ENCODE measurements around the gene EP400. TPM values are rescaled to one million over a fixed set of nuclear protein-coding genes. Genes with fewer than 3 reads are reported as not detected.

EP400 gene
- total RNA-seq, 2 experiments from 2014 or later = 45.6 to 46.1 TPM

DNA sequence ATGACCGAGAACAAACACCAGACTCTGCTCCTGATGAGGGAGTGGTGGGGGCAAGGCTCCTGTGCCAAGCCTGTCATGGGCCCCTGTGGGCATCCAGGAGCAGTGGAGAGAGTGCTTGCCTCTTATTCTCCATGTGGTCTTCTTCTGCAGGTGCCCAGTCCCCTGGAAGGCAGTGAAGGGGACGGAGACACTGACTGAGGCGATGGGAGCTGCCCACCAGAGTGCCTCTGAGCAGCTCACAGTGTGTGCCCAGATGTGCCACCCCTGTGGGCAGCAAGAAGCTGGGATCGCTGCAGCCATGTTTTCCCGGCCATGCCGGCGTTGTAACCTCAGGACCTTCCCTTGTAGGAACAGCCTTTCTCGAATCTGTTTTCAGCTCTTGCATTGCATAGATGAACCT is 6.4 kb upstream of the EP400 start:
- Mint-ChIP-seq H3K4me1 (ENCODE audit: low read depth) (peaks cover 11% of the 10 kb centered on the region), H3K27me3 (no peaks in the 10 kb centered on the region), H3K27ac (no peak overlapping the region), H3K36me3 (ENCODE audit: low read depth) (peaks cover 40% of the 10 kb centered on the region), H3K4me3 (no peak overlapping the region), H3K9me3 (no peaks in the 10 kb centered on the region)
- intact Hi-C loops (cut with micrococcal nuclease) = no loop called here
- TF ChIP-seq, protein P1, sequence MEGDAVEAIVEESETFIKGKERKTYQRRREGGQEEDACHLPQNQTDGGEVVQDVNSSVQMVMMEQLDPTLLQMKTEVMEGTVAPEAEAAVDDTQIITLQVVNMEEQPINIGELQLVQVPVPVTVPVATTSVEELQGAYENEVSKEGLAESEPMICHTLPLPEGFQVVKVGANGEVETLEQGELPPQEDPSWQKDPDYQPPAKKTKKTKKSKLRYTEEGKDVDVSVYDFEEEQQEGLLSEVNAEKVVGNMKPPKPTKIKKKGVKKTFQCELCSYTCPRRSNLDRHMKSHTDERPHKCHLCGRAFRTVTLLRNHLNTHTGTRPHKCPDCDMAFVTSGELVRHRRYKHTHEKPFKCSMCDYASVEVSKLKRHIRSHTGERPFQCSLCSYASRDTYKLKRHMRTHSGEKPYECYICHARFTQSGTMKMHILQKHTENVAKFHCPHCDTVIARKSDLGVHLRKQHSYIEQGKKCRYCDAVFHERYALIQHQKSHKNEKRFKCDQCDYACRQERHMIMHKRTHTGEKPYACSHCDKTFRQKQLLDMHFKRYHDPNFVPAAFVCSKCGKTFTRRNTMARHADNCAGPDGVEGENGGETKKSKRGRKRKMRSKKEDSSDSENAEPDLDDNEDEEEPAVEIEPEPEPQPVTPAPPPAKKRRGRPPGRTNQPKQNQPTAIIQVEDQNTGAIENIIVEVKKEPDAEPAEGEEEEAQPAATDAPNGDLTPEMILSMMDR (IDR thresholded peaks at IDR 0.05) = no peak
- DNase-seq (no peak), ATAC-seq (no peak)
- ChIA-PET CTCF (no interaction called here), POLR2A (interaction anchor here (1.1 to 2.0 kb wide), 2 partner anchors 9 to 11 kb away, joined by 5 to 6 read pairs; no protein-coding TSS in a partner anchor)

DNA sequence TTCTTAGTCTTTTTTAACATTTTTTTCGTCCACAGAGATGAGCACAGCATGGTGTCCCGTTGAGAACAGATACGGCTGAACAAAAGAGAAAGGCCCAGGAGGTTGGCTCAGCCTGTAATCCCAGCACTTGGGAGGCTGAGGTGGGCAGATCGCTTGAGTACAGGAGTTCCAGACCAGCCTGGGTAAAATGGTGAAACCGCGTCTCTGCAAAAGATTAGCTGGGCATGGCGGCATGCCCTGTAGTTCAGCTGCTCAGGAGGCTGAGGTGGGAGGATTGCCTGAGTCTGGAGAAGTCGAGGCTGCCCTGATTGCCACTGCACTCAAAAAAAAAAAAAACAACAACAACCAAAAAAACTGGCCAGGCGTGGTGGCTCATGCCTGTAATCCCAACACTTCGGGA is 5.9 kb upstream of the EP400 start:
- TF ChIP-seq, protein P1 (IDR thresholded peaks at IDR 0.05) = no peak
- DNase-seq (no peak), ATAC-seq (no peak)
- Mint-ChIP-seq H3K27me3 (no peaks in the 10 kb centered on the region), H3K9me3 (no peaks in the 10 kb centered on the region), H3K36me3 (ENCODE audit: low read depth) (peaks cover 39% of the 10 kb centered on the region), H3K27ac (no peak overlapping the region), H3K4me1 (ENCODE audit: low read depth) (peaks cover 15% of the 10 kb centered on the region), H3K4me3 (no peak overlapping the region)
- ChIA-PET POLR2A (interaction anchor here (1.1 to 2.0 kb wide), 2 partner anchors 10 to 12 kb away, joined by 5 to 6 read pairs; no protein-coding TSS in a partner anchor), CTCF (no interaction called here)
- intact Hi-C loops (cut with micrococcal nuclease) = no loop called here

DNA sequence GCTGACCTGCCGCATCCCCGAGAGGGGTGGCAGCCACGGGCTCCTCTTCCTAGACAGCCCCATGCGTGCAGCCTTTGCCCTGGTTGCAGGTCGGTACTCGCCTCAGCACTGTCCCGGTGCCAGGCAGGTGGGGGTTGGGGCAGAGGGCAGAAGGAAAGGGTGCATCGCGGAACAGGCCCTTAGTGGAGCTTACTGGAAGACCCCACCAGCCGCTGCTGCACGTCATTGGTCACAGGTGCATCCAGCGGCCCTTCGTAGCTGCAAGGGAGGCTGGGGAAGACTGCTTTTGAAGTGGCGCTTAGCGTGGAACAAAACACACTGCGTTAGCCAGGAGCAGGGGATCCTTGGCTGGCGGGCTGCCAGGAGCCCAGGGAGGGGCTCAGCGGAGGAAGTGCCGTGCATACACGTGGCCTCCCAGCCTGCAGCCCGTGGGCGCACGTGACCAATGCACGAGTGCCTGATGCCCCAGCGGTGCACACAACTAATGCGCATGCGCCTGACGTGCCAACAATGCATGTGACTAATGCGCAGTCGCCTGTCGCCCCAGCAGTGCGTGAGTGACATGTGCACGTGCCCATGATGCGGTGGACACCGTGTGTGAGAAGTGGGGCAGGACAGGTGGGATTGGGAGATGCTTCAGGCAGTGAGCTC is 5.0 kb upstream of the EP400 start:
- CTCF ChIA-PET = no interaction called here

DNA sequence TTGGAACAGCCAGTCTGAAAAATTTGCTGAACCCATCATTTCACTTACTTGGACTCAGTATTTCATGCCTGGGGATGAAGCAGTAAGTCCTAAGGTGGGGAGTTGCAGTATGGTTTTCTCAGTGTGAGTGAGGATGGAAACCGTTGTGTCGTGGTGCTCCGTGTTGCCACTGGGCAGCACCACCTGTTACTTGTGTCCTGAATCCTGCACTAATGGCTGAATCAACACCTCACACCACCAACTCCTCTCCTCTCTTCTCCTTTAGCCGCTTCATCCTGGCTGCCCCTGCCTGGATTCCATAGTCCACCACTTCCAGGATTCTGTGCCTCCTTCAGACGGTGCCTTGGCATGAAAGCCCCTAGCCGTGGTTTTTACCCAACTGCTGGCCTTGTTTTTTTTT is 3.0 kb upstream of the EP400 start:
- TF ChIP-seq, protein P1 (IDR thresholded peaks at IDR 0.05) = no peak
- Mint-ChIP-seq H3K4me3 (no peak overlapping the region), H3K36me3 (ENCODE audit: low read depth) (peaks cover 30% of the 10 kb centered on the region), H3K27ac (no peak overlapping the region), H3K9me3 (no peaks in the 10 kb centered on the region), H3K4me1 (ENCODE audit: low read depth) (peaks cover 19% of the 10 kb centered on the region), H3K27me3 (no peaks in the 10 kb centered on the region)
- no peak for DNase-seq
- ChIA-PET CTCF (interaction anchor here (0.9 to 1.5 kb wide), 2 partner anchors 10 to 17 kb away, joined by 3 to 5 read pairs; no protein-coding TSS in a partner anchor), POLR2A (interaction anchor here (1.2 to 2.5 kb wide), 2 partner anchors 10 to 17 kb away, joined by 4 to 9 read pairs; partner anchors contain the start of gene PUS1)
- intact Hi-C loops (cut with micrococcal nuclease) = no loop called here
- no peak for ATAC-seq

More for the DNA sequence above, 5.0 kb upstream of the EP400 start:
- H3K36me3 Mint-ChIP-seq (ENCODE audit: low read depth) = peaks cover 33% of the 10 kb centered on the region
- TF ChIP-seq, protein P1 (IDR thresholded peaks at IDR 0.05) = no peak
- no peaks in the 10 kb centered on the region for H3K27me3 Mint-ChIP-seq
- intact Hi-C loops (cut with micrococcal nuclease) = no loop called here
- H3K9me3 Mint-ChIP-seq = no peaks in the 10 kb centered on the region
- DNase-seq = no peak
- ATAC-seq = no peak
- no peak overlapping the region for H3K27ac Mint-ChIP-seq
- peaks cover 17% of the 10 kb centered on the region for H3K4me1 Mint-ChIP-seq (ENCODE audit: low read depth)
- H3K4me3 Mint-ChIP-seq = no peak overlapping the region
- POLR2A ChIA-PET = interaction anchor here (0.6 to 2.5 kb wide), 4 partner anchors 9 to 259 kb away, joined by 3 to 9 read pairs (median 5); partner anchors contain the start of gene PUS1

DNA sequence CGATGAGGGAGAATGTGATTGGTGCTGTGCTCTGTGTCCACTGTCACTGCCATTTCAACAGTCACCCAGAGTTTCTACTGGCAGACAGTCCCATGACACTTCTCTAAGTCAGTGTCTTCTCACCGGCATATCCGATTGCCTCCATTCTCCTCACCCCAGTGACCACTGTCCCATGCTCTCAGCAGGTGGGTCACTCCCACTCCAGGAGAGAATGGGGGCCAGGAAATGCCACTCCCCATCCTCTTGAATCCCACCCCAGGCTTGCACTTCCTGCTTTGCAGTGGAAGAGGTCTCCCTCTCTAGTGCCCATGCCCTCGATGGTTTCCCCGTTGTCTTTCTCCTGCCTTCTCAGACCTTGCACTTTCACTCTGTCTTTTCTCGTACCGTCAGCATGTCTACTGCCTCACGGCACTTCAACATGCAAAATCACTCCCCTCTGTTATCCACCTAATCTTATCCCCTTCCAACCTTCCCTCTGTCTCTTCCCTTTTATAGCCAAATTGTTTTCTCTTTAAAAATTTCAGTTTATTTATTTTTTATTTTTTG is 2.2 kb upstream of the EP400 start:
- H3K9me3 Mint-ChIP-seq = no peaks in the 10 kb centered on the region
- intact Hi-C loops (cut with micrococcal nuclease) = no loop called here
- DNase-seq = no peak
- peaks cover 31% of the 10 kb centered on the region for H3K36me3 Mint-ChIP-seq (ENCODE audit: low read depth)
- no peaks in the 10 kb centered on the region for H3K27me3 Mint-ChIP-seq
- POLR2A ChIA-PET = interaction anchor here (1.2 kb wide), 1 partner anchor 11 kb away, joined by 4 read pairs; no protein-coding TSS in a partner anchor
- ATAC-seq = no peak
- H3K4me3 Mint-ChIP-seq = no peak overlapping the region
- CTCF ChIA-PET = interaction anchor here (1.5 kb wide), 1 partner anchor 18 kb away, joined by 5 read pairs; no protein-coding TSS in a partner anchor
- TF ChIP-seq, protein P1 (IDR thresholded peaks at IDR 0.05) = no peak
- H3K27ac Mint-ChIP-seq = peak overlapping the region; percentile 62
- H3K4me1 Mint-ChIP-seq (ENCODE audit: low read depth) = peaks cover 23% of the 10 kb centered on the region
